HG03521 (cell line): Measurements from ENCODE around the gene SPAG5.

Experiments used
- ATAC-seq: cut with Tn5 transposase; IDR thresholded peaks from one replicate; pipeline ENCODE4 v1.9.1; 2021; ENCODE audit warnings: mild to moderate bottlenecking, moderate library complexity; ENCODE audit not compliant: unreplicated experiment

SPAG5 gene

GRCh38 chr17:28572259-28573039, 26.4 kb downstream of the SPAG5 start:
- no peak for ATAC-seq

GRCh38 chr17:28571361-28572122, 27.3 kb downstream of the SPAG5 start, which contains the start of gene PIGS:
TSS of gene PIGS (minus strand) at chr17:28571524. CDS start at chr17:28571496, 28 bp downstream.
- ATAC-seq, result peak; percentile 86

GRCh38 chr17:28570716-28571360, 28.0 kb downstream of the SPAG5 start:
- peak; percentile 28 for ATAC-seq

GRCh38 chr17:28569446-28569845, 29.4 kb downstream of the SPAG5 start:
- ATAC-seq, result no peak

- no peak for ATAC-seq
Measured at GRCh38 chr17:28567604-28568003, 31.2 kb downstream of the SPAG5 start.

GRCh38 chr17:28563475-28563874, 35.4 kb downstream of the SPAG5 start:
- no peak for ATAC-seq

- ATAC-seq, result no peak
Measured at GRCh38 chr17:28555022-28555421, 43.8 kb downstream of the SPAG5 start.

- no peak for ATAC-seq
Measured at GRCh38 chr17:28554565-28554964, 44.3 kb downstream of the SPAG5 start.

GRCh38 chr17:28553000-28553505, 45.8 kb downstream of the SPAG5 start:
- ATAC-seq, result no peak

- ATAC-seq, result peak; percentile 48
Measured at GRCh38 chr17:28552176-28552999, 46.4 kb downstream of the SPAG5 start, which contains the start of gene UNC119. TSS of gene UNC119 (minus strand) at chr17:28552624. CDS start at chr17:28552557, 67 bp downstream.

- ATAC-seq, result no peak
Measured at GRCh38 chr17:28551421-28552175, 47.2 kb downstream of the SPAG5 start.

- no peak for ATAC-seq
Measured at GRCh38 chr17:28550858-28551257, 48.0 kb downstream of the SPAG5 start.

- no peak for ATAC-seq
Measured at GRCh38 chr17:28549236-28550132, 49.3 kb downstream of the SPAG5 start.

- ATAC-seq, result no peak
Measured at GRCh38 chr17:28548417-28549130, 50.3 kb downstream of the SPAG5 start.

- ATAC-seq, result no peak
Measured at GRCh38 chr17:28547623-28548416, 51.0 kb downstream of the SPAG5 start.

- ATAC-seq, result no peak
Measured at GRCh38 chr17:28547096-28547622, 51.7 kb downstream of the SPAG5 start.
